GM19043 (cell line): Measurements from ENCODE around the gene KCNJ6.
"Not testable (repeated sequence)": the region's sequence is repeated elsewhere in the genome, so short reads cannot be mapped to it uniquely, and the experiment has no call there.

Experiments used
- ATAC-seq: cut with Tn5 transposase; IDR thresholded peaks from one replicate; pipeline ENCODE4 v1.9.1; 2021; ENCODE audit warnings: low read depth; ENCODE audit not compliant: unreplicated experiment

Gene KCNJ6

DNA sequence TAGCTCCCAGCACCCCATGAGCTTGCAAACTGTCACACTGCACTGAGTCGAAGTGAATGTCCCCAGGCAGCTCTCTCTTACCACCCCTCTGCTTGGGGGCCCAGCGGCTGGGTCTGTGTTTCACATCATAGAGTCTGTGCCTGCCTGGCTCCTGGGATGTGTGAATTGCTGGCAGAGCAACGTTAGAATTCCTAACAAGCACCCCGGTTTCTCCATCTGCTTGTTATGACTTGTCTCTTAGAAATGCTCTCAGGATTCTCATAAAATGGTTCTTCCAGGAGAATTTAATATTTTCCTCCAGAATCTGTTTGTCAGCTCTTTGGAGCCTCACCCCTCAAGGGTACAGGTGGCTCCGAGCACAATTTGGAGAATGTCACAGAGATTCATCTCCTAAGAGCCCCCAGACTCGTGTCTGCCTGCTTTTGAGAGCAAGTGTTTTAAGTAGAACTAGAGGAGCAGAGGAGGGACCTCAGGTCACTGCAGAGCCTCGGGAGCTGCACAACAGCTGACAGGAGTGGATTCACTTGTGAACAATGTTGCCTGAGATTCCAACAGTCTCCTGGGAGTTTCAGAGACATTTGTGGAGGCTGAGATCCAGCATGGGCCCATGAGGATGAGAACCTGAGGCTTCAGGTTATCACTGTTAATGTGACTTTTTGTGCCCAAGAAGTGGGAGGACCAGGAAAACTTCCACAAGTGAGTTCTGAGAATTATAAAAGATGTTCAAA, 131.5 kb downstream of the KCNJ6 start:
- ATAC-seq = no peak

DNA sequence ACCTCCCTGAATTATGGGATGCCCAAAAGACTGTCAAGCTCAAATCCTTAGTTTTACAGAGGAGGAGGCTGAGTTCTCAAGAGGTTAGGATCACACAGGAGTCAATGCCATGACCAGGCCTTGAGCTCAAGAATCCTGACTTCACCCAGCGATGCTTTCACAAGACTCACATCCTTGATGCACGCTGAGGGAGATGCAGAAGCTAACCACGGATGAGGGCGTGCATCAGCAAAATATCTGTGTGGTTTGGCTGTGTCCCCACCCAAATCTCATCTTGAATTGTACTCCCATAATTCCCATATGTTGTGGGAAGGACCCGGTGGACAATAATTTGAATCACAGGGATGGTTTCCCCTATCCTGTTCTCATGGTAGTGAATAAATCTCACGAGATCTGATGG, 133.2 kb downstream of the KCNJ6 start:
- ATAC-seq = no peak

DNA sequence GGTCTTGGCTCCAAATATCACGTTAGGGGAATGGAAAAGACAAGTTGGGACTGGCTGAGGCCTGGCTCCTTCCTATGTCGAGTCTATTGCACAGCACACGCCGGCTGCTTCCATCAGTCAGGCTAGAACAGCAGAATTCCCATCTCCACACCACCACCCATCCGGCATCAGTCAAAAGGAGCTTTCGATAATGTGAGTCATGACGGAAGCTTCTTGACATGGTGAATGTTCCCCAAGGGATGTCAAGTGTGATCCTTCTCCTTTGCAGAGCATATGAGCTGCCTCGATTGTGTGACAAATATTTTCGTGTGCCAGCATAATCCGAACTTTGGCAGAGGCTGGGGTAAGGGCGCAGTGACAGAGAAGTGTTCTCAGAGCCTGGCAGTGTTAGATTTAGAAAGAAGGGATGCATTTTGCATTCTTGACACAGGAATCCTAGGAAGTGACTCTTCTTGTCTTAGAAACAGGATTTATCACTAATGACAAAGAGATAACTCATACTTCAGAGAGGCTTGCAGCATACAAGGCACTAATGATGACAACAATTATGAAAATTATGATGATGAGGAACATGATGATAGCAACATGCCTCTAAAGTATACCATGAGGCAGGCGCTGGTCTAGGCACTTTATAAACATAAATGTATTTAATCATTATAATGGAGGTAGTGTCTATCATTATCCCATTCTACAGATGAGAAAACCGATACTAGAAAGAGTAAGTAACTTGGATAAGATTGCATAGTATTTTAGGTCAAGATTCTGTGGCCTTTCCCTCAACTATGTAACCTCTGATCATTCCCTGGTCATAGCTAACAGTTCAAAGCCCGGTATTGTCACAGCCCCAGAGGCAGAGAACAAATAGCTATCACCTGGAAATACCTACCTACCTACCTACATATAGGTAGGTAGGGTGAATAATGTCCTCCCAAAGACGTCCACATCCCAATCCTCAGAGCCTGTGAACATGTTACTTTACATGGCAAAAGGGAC, 135.0 kb downstream of the KCNJ6 start:
- ATAC-seq = no peak

DNA sequence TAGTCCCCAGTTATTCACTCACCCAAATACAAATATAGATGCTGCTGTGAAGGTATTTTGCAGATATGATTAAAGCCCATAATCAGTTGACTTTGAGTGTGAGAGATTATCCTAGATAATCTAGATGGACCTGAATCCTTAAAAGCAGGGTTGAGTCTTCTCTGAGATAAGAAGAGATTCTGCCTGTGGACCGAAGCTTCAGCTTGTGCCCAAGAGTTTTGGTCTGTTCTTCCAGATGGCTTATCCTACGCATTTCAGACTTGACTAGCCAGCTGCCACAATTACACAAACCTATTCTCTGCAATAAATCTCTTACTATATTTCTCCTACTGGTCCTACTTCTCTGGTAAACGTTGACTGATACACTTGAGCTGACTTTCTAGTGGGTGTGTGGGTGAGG, 145.1 kb downstream of the KCNJ6 start:
- no peak for ATAC-seq

DNA sequence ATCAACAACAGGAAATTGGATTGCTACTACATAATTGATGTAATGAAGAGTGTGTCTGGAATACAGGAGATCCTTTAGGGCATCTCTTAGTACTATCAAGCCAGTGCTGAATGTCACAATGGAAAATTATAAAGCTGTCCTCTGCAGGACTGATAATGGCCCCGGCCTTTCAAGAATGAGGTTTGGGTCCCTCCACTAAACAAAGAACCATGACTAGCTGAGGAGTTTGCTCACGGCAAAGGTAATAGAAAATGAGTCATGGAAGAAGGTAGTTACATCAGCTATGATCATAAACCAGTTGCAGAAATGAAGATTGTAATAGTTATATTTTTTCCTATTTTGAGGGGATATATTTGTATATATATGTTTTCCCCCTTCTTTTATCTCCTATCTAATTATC, 145.8 kb downstream of the KCNJ6 start:
- ATAC-seq = no peak

DNA sequence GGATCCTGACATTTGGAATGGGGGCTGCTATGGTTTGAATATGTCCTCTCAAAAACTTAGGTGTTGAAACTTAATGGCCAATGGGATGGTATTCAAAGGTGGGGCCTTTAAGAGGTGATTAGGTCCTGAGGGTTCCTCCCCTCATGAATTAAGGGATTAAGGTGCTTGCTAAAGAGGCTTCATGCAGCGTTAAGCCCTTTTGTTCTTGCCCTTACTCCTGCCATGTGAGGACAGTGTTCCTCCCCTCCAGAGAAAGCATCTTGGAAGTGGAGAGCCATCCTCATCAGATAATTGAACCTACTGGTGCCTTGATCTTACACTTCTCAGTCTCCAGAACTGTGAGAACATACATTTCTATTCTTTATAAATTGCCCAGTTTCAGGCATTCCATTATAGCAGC, 146.6 kb downstream of the KCNJ6 start:
- ATAC-seq = no peak

- ATAC-seq = no peak
Measured at GRCh38 chr21:37767984-37768383, 148.3 kb downstream of the KCNJ6 start.

DNA sequence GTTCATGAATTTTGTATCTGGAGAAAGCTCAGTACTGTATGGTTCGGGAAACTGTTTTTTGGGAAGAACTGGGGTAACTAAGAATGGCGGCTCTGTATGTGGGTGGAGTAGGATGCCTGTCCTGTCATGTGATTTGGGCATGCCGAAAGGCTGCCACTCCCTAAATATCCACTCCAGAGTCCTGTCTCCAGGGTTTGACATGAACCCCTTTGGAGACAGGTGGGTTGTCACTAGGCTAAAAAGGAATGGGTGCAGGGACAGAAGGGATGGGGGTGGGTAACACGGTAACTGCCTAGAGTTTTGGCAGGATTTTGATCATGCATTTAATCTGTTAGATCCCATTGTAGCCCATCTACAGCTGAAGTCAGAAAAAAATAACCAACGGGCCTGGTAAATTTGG, 150.1 kb downstream of the KCNJ6 start:
- no peak for ATAC-seq

DNA sequence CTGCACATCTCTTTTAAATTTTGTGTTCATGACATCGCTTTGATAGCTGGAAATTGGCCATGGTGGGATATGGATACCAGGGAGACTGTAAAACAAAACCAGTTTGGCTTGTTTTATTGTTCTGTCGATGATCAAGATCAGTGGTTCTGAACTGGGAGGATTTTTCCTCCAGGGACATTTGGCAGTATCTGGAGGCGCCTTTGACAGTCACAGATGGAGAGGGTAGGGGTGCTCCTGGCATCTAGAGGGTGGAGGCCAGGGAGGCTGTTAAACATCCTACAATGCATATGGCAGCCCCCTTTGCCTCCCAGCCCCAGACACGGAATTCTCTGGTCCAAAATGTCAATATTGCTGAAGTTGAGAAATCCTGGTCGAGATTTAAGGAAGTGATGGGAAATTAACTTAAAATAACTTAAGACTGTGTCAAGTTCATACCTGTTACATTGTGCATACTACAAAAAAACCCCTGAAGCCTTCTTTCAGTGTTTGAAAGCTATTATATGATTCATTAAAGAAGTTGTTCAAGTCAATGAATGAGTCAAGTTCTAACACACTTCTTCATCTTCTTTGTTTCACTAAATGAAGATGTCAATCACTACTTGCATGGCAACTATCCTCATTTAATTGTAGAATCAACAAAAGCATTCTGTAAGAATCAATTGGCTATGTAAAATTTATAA, 150.9 kb downstream of the KCNJ6 start:
- ATAC-seq = no peak

DNA sequence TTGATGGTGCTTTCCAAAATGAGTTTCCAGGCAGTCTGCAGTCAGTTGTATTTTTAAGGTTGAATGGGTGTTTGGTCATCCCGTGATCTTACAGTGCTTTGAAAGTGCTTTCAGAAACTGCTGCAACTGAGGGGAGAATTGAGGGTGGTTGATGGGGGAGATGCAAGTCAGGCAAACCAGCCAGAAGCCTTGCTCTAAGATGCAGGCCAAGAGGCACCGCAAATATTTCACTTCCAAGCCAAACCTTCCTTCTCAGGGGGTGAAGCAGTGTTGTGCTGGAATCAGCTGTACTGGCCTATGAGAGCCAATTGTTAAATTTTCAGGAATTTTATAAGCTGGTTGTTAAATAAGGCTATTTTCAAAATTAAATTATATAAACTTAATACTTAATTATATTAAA, 151.6 kb downstream of the KCNJ6 start:
- no peak for ATAC-seq

- no peak for ATAC-seq
Measured at GRCh38 chr21:37763298-37763697, 153.0 kb downstream of the KCNJ6 start.

- no peak for ATAC-seq
Measured at GRCh38 chr21:37762606-37763005, 153.7 kb downstream of the KCNJ6 start.

DNA sequence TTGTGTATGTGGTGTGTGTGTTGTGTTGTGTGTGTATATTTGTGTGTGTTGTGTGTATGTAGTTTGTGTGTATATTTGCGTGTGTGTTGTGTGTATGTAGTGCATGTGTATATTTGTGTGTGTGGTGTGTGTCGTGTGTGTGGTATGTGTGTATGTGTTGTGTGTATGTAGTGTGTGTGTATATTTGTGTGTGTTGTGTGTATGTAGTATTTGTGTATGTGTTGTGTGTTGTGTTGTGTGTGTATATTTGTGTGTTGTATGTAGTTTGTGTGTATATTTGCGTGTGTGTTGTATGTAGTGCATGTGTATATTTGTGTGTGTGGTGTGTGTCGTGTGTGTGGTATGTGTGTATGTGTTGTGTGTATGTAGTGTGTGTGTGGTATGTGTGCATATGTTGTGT, 154.9 kb downstream of the KCNJ6 start:
- not testable (repeated sequence) for ATAC-seq

GRCh38 chr21:37759777-37760176, 156.5 kb downstream of the KCNJ6 start:
- no peak for ATAC-seq

DNA sequence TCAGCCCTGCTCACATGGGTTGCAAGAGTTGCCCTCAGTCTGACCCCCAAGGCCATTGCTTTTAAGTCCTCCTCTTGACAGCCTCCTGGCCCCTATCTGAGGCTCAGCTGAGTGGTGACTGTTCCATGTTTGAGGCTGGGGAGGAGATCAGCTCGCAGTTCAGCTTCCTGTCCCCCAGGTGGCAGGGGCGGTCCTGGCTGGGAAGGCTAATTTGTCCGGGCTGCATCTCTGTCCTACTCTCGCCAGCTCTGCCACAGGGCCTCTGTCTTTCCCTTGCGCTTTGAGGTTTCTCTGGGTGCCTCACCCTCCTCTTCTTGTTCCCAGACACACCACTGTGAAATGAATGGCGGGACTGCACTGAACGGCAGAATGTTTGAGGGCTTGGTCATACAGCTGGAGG, 157.3 kb downstream of the KCNJ6 start:
- no peak for ATAC-seq

- ATAC-seq = no peak
Measured at GRCh38 chr21:37757606-37758376, 158.5 kb downstream of the KCNJ6 start.

- no peak for ATAC-seq
Measured at GRCh38 chr21:37753122-37753599, 163.1 kb downstream of the KCNJ6 start.

GRCh38 chr21:37751268-37751975, 164.8 kb downstream of the KCNJ6 start:
- no peak for ATAC-seq

DNA sequence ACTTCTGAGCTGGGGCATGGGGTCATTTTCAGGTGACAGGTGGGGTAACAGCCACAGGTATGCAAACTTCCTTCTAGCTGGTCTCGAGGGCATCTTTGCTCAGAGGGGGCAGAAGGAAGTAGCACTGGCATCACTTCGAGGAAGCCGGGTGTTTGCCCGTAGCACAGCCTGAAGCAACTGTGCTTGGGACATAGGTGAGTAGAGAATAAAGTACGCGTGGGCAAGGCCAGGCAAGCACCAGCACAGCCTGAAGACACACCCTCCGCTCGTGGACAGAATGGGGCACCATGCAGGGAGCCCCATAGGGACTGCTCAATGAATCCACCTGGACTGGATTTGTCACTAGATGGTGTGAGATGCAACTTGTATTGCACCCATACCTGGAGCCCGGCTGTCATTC, 167.1 kb downstream of the KCNJ6 start:
- no peak for ATAC-seq

GRCh38 chr21:37748351-37748750, 167.9 kb downstream of the KCNJ6 start:
- no peak for ATAC-seq
